Breast epithelium (tissue), 3 donors: ENCODE measurements around the gene TRIO.

Experiments
- POLR2A ChIP-seq: fragments of 450-650 bp; IDR thresholded peaks from one replicate; pipeline ENCODE4 v1.6.1; 2016; ENCODE audit warnings: antibody characterized with exemption, mild to moderate bottlenecking, moderate library complexity
- TF ChIP-seq, protein P1 (sequence below), 3 donors: fragments of 450-650 bp; IDR thresholded peaks; one replicate each; pipeline ENCODE4 v1.5.1; 2016 to 2017; ENCODE audit warnings: antibody characterized with exemption in 3 of 3, mild to moderate bottlenecking in 3 of 3, moderate library complexity in 3 of 3

DNA sequence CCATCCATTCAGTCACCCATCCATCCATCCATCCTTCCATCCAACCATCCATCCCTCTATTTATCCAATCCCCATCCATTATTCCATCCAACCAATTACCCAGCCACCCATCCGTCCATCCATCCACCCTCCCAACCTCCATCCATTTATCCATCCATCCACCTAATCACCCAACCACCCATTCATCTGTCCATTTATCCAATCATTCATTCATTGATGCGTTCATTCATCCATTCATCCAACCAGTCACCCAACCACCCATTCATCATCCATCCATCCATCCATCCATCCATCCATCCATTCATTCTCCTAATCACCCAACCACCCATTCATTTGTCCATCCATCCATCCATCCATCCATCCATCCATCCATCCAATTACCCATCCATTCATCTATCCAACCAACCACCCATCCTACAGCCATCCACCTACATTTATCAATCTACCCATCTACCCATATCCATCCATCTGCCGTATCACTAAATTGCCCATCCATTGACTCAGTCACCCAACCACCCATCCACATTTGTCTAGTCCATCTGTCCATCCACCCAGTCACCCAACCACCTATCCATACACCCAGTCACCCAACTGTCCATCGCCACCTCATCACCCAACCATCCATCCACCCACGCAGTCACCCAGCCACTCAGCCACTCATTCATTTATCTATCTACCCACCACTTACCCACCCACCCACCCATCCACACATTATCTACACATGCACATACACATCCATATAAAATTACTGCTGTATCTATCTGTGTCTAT, 165.4 kb downstream of the TRIO start:
- TF ChIP-seq POLR2A, result no peak
- TF ChIP-seq, protein P1, sequence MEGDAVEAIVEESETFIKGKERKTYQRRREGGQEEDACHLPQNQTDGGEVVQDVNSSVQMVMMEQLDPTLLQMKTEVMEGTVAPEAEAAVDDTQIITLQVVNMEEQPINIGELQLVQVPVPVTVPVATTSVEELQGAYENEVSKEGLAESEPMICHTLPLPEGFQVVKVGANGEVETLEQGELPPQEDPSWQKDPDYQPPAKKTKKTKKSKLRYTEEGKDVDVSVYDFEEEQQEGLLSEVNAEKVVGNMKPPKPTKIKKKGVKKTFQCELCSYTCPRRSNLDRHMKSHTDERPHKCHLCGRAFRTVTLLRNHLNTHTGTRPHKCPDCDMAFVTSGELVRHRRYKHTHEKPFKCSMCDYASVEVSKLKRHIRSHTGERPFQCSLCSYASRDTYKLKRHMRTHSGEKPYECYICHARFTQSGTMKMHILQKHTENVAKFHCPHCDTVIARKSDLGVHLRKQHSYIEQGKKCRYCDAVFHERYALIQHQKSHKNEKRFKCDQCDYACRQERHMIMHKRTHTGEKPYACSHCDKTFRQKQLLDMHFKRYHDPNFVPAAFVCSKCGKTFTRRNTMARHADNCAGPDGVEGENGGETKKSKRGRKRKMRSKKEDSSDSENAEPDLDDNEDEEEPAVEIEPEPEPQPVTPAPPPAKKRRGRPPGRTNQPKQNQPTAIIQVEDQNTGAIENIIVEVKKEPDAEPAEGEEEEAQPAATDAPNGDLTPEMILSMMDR (IDR thresholded peaks at IDR 0.05), result no peak
